Stimulated activated CD8-positive, alpha-beta memory T cell treated with anti-CD3 and anti-CD28 coated beads, Interleukin-2, amount 100 ng/mL, for 1 hour (primary cell): ENCODE measurements around the gene KLRB1.
"Not testable (repeated sequence)": the region's sequence is repeated elsewhere in the genome, so short reads cannot be mapped to it uniquely, and the experiment has no call there.

ENCODE experiments used
- DNase-seq, 2 donors: peaks; one replicate each; pipeline ENCODE4 v3.0.0-alpha.2; 2020; ENCODE audit warnings: low read depth in 2 of 2

KLRB1 gene

DNA sequence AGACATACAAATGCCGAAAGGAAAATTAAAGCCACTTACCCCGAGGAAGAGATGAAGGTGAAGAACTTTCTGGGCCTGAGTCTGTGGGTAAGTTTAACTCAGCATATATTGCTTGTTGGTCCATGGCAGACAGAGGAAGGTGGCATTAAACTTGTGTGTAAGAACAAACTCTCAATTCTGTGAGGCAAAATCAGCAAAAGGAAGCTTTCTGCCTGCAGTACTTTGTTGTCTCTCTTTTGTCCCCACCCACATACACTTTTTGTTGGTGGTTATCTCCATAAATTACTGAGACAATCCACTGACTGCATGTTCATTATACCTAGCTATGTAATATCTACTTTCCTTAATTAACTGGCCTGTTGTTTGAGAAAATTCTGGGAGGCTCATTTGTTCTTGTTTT is at the start of gene KLRB1:
Gene KLRB1 (minus strand): TSS at position 201 of the 400 bp plus-strand sequence. CDS start 77 bp downstream, at position 124.
- no peak for DNase-seq

- no peak for DNase-seq
Observed at GRCh38 chr12:9651265-9651729, 43.6 kb upstream of the KLRB1 start.

DNA sequence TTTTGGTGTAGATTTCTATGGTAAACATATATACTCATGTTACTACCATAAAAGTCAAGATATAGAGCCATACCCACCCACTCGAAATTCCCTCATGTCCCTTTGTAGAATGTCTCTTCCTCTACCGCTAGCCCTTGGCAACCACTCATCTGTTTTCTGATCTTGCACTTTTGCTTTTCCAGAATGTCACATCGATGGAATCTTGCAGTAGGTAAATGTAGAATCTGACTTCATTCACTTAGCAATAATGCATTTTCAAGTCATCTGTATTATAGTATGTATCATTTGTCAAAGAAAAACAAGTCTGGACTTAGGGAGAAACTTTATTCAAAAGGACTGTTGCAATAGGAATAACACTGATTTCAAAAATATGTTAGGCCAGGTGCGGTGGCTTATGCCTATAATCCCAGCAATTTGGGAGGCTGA is 42.4 kb upstream of the KLRB1 start:
- DNase-seq, result no peak

DNA sequence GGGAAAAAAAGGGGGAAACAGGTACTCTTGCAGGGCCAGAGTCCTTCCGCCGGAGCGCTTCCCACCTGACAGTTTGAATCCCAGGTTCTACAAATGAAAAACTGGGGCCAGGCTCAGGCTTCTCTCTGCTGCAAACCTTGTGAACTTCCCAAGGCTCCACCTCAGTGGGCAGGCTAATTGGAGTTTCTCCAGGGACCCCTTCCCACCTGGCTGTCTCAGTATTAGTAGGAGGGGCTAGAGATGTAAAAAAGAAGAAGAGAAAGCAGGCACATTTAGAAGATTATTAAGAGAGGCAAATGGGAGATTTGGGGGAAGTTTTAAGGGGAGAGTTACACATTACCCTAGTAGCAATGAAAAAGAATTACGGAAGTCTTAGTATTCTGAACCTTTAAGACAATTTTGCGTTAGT is 41.8 kb upstream of the KLRB1 start:
- DNase-seq, result no peak

GRCh38 chr12:9648701-9649531 is 41.2 kb upstream of the KLRB1 start:
- no peak for DNase-seq

DNA sequence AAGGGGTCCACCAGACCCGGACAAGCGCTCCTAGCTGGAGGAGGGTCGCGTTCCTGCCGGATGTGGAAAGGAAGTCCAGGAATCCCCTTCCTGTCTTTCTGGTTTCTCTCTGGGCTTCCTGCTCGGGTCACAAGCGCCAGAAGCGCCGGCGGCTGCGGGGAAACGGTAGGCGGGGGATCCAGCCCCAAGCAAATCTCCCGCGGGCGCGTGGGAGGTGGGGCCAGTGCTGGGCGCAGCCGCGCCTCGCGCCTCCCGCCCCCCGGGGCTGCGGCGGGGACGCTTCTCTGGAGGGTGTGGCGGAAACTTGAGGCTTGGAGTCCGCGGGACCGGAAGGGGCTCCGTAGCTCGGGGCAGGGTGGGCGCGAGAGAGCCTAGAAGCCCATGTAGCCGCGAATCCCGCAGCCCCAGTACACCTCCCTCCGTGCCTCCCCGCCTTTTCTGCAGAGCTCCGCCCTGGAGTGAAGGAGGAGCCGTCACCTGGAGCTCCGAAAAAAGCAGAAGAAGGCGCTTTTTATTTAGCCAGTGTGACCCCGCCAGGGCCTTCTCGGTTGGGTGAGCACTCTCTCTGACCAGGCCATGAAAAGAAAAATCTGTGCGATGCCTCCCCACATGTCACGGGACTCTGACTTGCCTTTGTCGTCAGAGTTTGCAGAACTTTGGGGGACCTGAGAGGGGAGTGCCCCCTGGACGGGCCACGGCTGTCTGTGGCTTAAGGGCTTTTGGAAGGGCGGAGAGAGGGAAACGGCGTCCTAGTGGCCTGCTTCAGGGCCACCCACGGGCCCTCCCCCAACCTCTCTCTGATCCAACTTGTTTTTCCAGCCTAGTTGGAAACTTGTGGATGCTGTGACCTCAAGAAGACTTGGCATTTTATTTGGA is 40.3 kb upstream of the KLRB1 start:
- DNase-seq, result peak; percentile 74 to 80

- no peak for DNase-seq
Observed at GRCh38 chr12:9646794-9647781, 39.4 kb upstream of the KLRB1 start.

GRCh38 chr12:9644985-9645551 is 37.4 kb upstream of the KLRB1 start:
- not testable (repeated sequence) for DNase-seq

DNA sequence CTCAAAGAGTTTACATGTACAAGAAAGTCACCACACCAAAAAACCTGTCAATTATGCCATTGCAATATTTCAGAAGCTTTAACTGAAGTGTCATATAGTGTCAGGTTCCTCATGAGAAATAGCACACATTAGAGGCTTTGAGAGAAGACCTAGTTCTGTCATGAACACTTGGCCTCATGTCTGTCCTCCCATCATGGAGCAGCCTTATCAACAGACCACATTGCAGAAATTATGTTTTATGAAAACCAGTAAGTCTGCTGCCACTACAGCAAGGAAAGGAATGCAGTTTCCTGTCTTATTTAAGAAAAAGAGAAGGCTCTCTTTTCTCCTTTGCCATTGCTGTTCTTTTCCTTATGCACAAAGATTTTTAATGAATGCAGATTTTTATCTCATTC is 35.5 kb upstream of the KLRB1 start:
- no peak for DNase-seq

DNA sequence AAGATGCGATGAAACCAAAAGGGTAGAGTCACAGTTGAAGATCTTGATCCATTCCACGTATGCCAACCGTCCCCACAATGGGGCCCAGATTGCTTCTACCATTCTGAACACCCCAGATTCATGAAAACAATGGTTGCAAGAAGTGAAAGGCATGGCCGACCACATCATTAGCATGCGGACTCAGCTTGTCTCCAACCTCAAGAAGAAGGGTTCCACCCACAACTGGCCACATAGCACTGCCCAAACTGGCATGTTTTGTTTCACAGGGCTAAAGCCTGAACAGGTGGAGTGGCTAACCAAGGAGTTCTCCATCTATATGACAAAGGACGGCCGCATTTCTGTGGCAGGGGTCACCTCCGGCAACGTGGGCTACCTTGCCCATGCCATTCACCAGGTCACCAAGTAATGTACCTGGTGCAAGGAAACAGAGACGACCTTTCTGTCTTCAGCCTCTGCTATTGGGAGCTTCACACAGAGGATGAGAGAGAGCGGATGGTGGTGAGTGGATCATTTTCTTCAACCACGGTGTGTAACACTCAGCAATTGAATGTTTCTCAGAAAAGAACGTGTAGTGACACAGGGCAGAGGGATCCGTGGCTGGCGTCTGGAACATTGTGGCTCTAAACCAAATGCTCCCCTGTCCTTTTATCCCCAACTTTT is 35.0 kb upstream of the KLRB1 start:
- DNase-seq, result no peak

DNA sequence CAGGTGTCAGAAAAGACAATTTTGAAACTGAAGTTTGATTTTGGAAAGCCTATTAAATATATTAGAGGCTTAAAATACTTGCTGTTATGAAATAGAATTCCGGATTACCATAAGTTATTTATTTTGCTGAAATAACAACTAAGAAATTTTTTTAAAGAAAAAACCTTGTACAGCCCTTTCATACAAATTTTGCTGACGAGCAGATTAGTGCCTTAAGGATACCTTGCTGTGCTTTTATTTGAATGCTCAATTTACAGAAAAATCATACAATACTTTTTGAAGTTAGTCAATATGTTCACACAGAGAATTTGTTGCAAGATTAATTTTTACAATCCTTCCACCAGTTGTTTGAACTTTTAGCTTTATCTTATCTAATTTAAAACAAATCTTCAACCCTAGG is 32.3 kb upstream of the KLRB1 start:
- DNase-seq, result no peak

GRCh38 chr12:9636851-9637206 is 29.1 kb upstream of the KLRB1 start:
- no peak for DNase-seq

DNA sequence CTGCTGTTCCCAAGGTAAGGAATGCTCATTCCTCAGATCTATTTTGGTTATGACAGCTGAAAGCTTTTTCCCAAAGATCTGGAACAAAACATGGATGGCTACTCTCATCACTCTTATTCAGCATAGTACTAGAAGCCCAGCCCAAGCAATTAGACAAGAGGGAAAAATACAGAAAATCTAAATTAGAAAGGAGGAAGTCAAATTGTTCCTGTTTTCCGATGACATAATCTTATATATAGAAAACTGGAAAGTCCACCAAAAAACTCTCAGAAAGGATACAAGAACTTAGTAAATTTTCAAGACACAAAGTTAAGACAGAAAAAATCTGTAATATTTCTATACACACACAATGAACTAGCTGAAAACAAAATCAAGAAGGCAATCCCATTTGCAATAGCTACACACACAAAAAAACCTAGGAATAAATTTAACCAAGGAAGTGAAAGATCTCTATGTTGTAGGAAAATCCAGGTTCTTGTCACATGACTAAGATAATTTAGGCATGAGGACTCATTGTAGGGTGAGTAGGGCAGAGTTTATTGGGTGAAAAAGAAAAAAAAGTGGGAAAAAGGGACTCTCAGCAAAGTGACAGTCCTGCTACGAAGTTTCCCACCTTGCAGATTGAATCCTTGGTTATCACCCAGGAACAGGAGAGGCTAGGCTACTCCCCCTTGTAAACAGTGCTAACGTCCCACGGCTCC is 28.6 kb upstream of the KLRB1 start:
- no peak for DNase-seq

- DNase-seq, result no peak
Observed at GRCh38 chr12:9634969-9635754, 27.4 kb upstream of the KLRB1 start.

DNA sequence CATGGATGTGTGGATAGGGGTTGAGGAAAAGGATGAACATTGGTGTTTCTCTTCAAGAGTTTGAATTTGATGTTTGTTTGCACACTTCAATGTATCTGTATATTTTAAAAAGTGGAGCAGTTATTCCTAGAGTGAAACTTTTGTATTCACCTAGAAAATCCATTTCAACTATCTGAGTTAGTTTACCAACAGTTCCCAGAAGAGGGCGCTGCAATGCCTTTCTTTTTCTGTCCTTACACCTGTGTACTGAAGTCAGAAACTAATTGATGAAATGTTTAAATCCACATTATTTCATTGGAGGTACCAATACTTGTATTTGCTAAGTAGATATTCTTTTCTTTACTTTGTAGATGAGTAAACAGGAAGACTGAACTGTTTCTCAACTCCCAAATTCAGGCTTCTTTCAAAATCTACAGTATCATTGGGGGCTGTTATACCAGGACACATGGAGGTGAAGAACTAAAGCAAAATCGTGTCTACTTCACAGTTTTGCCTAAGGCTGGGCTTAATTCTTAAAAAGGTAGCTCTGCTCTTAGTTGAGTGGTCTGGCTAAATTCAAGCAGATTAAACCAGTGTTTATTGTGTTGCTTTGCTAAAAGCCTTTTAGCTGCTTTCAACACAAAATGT is 26.6 kb upstream of the KLRB1 start:
- peak; percentile 54 to 62 for DNase-seq

- DNase-seq, result no peak
Observed at GRCh38 chr12:9632766-9633165, 25.1 kb upstream of the KLRB1 start.

DNA sequence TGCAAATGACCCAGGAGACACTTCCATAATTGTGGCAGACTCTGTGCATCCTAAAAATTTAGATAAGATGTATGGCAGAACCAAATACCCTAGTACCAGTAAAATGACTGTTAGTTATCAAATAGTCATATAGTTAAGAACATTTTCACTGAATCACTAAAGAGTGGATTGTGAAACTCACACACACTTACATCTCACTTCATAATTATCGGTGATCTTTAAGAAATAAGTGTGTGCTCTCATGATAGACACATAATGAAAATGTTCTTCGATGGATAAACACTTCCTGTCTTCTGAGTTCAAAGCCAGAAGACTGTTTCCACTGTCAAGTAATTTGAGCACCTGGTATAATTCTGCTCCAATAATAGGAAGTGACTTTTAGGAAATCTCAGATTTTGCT is 19.1 kb upstream of the KLRB1 start:
- no peak for DNase-seq

- no peak for DNase-seq
Observed at GRCh38 chr12:9626291-9626690, 18.6 kb upstream of the KLRB1 start.

GRCh38 chr12:9625019-9625418 is 17.3 kb upstream of the KLRB1 start:
- DNase-seq, result no peak
